Small intestine (tissue), 7 donors: ENCODE data around the gene ATF7. TPM values are rescaled to one million over a fixed set of nuclear protein-coding genes. Genes with fewer than 3 reads are reported as not detected.
A peak's percentile ranks its signal among the peaks of the same experiment; 100 is the strongest.
"Not testable (repeated sequence)": the region's sequence is repeated elsewhere in the genome, so short reads cannot be mapped to it uniquely, and the experiment has no call there.

Source experiments
- DNase-seq, 2 donors: peaks; one replicate each; pipeline versions ENCODE4 v3.0.0 to v3.0.0-alpha.2; 2013
- FAIRE-seq: peaks from 2 replicates; lab custom pipeline; 2012; peaks lifted over from hg19 to GRCh38; lab: Jason Lieb, UNC
- H3K27ac ChIP-seq, 3 donors: one replicate each; pipeline ENCODE4 v1.5.1; 2013; ENCODE audit warnings: low read length in 2 of 3, mild to moderate bottlenecking in 2 of 3, control low read depth in 1 of 3, inconsistent platforms in 1 of 3, low read depth in 1 of 3, moderate library complexity in 1 of 3
- H3K27me3 ChIP-seq, 3 donors: one replicate each; pipeline ENCODE4 v1.6.1; 2013; ENCODE audit warnings: low read length in 3 of 3, inconsistent platforms in 1 of 3; ENCODE audit not compliant: control insufficient read depth in 3 of 3, insufficient read depth in 3 of 3
- H3K36me3 ChIP-seq, 3 donors: one replicate each; pipeline ENCODE4 v1.6.1; 2013; ENCODE audit warnings: low read length in 3 of 3, inconsistent platforms in 1 of 3, low read depth in 1 of 3, mild to moderate bottlenecking in 1 of 3, moderate library complexity in 1 of 3; ENCODE audit not compliant: control insufficient read depth in 3 of 3, insufficient read depth in 2 of 3
- H3K4me1 ChIP-seq, 3 donors: one replicate each; pipeline ENCODE4 v1.6.1; 2013; ENCODE audit warnings: low read length in 2 of 3, inconsistent platforms in 1 of 3, low read depth in 1 of 3, mild to moderate bottlenecking in 1 of 3, moderate library complexity in 1 of 3; ENCODE audit not compliant: control insufficient read depth in 3 of 3, insufficient read depth in 2 of 3
- H3K4me3 ChIP-seq, 3 donors: one replicate each; pipeline ENCODE4 v1.5.1; 2013; ENCODE audit warnings: low read length in 3 of 3, control low read depth in 1 of 3, inconsistent platforms in 1 of 3, low read depth in 1 of 3, mild to moderate bottlenecking in 1 of 3, moderate library complexity in 1 of 3
- H3K9me3 ChIP-seq, 2 donors: one replicate each; pipeline ENCODE4 v1.6.1; 2013; ENCODE audit warnings: low read depth in 1 of 2, low read length in 1 of 2; ENCODE audit not compliant: control insufficient read depth in 2 of 2, insufficient read depth in 1 of 2
- WGBS, 3 donors: extraction: QIAGEN DNeasy Blood & Tissue Kit; methylation state at CpG; one replicate each; pipeline ENCODE4 v1.1.7; 2013; 5-methylcytosine and 5-hydroxymethylcytosine counted together
- polyA plus RNA-seq, 4 donors: library from polyadenylated mRNA; stranded (reverse) in 3 of 4; unstranded in 1 of 4; fragments of 200-250 nt in 3 of 4; fragments of 120-200 nt in 1 of 4; gene quantifications; one replicate each; pipeline versions ENCODE4 v1.2.1 to v1.2.3, GENCODE V29; 2013
- donor health status: healthy with polysubstance abuse.
- donor health status: control.
- donor health status: control.
- donor health status: Bipolar disorder and iron deficiency.
- donor health status: healthy.

Gene ATF7
- polyA plus RNA-seq, 4 donors: 8.6 to 32.9 (median 14.5) TPM

DNA sequence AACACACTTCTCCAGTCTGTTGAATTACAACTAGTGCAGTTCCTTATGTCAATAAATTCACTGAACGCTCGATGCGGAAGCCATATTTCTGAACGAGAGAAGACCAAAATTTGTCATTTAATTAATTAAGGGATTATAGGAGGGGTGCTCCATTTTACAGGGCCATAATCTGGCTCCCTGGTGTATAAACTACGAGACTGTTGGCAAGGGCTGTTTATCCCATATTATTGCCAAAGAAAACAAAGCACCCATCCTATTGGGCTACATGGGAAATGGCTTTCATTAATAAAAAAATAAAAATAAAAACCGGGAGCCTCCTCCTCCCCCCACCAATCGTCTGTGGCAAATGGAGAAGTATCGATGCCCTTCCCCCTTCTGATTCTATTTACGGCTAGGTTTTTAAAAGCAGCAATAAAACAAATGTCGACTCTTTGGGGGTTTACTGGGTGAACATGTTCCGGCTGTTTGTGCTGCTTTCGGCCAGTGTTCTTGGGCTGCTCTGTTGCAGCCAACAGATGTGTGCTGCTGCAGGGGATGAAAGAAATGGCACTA lies 24.8 kb downstream of the ATF7 start:
- H3K9me3 ChIP-seq: no peaks in the 10 kb centered on the region
- H3K36me3 ChIP-seq: peaks cover 0 to 11% (median 5%) of the 10 kb centered on the region in 3 donors
- no peak overlapping the region for H3K27ac ChIP-seq
- FAIRE-seq (no peak), DNase-seq (no peak)
- H3K4me1 ChIP-seq: peaks cover 0 to 5% (median 0%) of the 10 kb centered on the region in 3 donors
- 57 to 84% (median 74%) methylated on average over 12 of the region's 12 CpGs for WGBS, 3 donors
- no peak overlapping the region for H3K4me3 ChIP-seq
- H3K27me3 ChIP-seq: no peaks in the 10 kb centered on the region

GRCh38 chr12:53600490-53601295 lies 25.5 kb downstream of the ATF7 start:
- Histone ChIP-seq H3K27ac (no peak overlapping the region), H3K4me3 (no peak overlapping the region), H3K27me3 (no peaks in the 10 kb centered on the region), H3K4me1 (peaks cover 0 to 7% (median 0%) of the 10 kb centered on the region in 3 donors), H3K36me3 (peaks cover 0 to 11% (median 5%) of the 10 kb centered on the region in 3 donors), H3K9me3 (no peaks in the 10 kb centered on the region)
- DNase-seq (no peak), FAIRE-seq (no peak)
- 87 to 93% (median 92%) methylated on average over 13 of the region's 13 CpGs for WGBS, 3 donors

DNA sequence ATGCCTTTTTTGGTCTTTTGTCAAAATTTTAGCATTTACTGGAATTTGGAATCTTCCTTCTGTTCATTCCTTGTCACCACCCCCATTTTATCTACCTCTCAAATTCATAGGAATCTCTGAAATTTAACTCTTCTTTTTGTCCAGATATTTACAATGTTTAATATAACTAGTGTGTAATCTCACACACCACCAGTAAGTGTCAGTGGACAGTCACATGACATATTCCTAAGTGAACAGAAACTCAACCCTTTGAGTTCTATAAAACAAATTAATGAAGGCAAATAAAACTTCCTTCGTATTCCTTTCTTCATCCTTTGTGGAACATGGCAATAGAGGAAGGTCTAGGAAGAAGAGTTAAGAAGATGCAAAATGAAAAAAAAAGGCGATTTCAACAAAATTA lies 26.6 kb downstream of the ATF7 start:
- no peaks in the 10 kb centered on the region for H3K27me3 ChIP-seq
- H3K4me1 ChIP-seq: peaks cover 0 to 10% (median 0%) of the 10 kb centered on the region in 3 donors
- DNase-seq: no peak
- 83 to 86% (median 84%) methylated on average over 2 of the region's 2 CpGs for WGBS, 3 donors
- no peaks in the 10 kb centered on the region for H3K9me3 ChIP-seq
- H3K4me3 ChIP-seq: no peak overlapping the region
- peaks cover 0 to 11% (median 5%) of the 10 kb centered on the region in 3 donors for H3K36me3 ChIP-seq
- no peak overlapping the region for H3K27ac ChIP-seq
- no peak for FAIRE-seq

GRCh38 chr12:53598971-53599370 lies 27.2 kb downstream of the ATF7 start:
- H3K4me3 ChIP-seq, FAIRE-seq, H3K9me3 ChIP-seq, H3K27ac ChIP-seq, DNase-seq, H3K27me3 ChIP-seq: not testable (repeated sequence)
- H3K36me3 ChIP-seq: peaks cover 0 to 11% (median 5%) of the 10 kb centered on the region in 3 donors
- 93 to 100% (median 99%) methylated on average over 2 of the region's 2 CpGs for WGBS, 3 donors
- peaks cover 0 to 10% (median 0%) of the 10 kb centered on the region in 3 donors for H3K4me1 ChIP-seq

DNA sequence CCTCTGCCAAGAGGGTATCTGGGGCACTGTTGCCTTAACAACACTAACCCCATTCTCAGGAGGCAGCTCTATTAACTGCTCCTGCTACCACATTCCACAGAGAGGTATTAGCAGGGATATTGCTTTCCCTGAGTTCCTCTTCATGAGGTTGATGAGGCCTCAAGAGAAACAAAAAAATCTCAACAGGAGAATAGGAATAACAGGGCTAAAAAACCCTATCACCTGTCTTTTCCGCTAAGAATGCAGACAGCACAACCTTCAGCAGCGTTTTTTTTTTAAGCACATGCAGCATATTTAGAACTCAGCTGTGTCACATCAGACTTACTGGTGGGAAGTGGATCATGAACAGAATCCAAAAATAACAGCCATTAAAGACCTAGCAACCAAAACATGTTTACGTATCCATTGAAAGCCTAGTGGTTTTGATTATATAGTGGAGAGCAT lies 29.2 kb downstream of the ATF7 start:
- peak in 1 of 2 donors; percentile 19 for DNase-seq
- 55 to 83% (median 72%) methylated on average over 3 of the region's 3 CpGs for WGBS, 3 donors
- Histone ChIP-seq H3K27me3 (no peaks in the 10 kb centered on the region), H3K9me3 (no peaks in the 10 kb centered on the region), H3K36me3 (peaks cover 0 to 14% (median 5%) of the 10 kb centered on the region in 3 donors), H3K4me1 (peaks cover 0 to 5% (median 1%) of the 10 kb centered on the region in 3 donors), H3K4me3 (no peak overlapping the region), H3K27ac (no peak overlapping the region)
- no peak for FAIRE-seq

- peak in 1 of 2 donors; percentile 46 for DNase-seq
- H3K4me1 ChIP-seq: peaks cover 3 to 10% (median 5%) of the 10 kb centered on the region in 3 donors
- H3K27me3 ChIP-seq: no peaks in the 10 kb centered on the region
- H3K9me3 ChIP-seq: no peaks in the 10 kb centered on the region
- FAIRE-seq: no peak
- no peak overlapping the region for H3K4me3 ChIP-seq
- 85 to 90% (median 87%) methylated on average over 5 of the region's 5 CpGs for WGBS, 3 donors
- H3K36me3 ChIP-seq: peaks cover 0 to 6% (median 5%) of the 10 kb centered on the region in 3 donors
- no peak overlapping the region for H3K27ac ChIP-seq
Measured at GRCh38 chr12:53594897-53595615, 31.1 kb downstream of the ATF7 start.

GRCh38 chr12:53593707-53594106 lies 32.5 kb downstream of the ATF7 start:
- H3K4me1 ChIP-seq: peaks cover 3 to 14% (median 5%) of the 10 kb centered on the region in 3 donors
- no peak overlapping the region for H3K4me3 ChIP-seq
- H3K27ac ChIP-seq: no peak overlapping the region
- WGBS, 3 donors: 85 to 92% (median 88%) methylated on average over 6 of the region's 6 CpGs
- no peaks in the 10 kb centered on the region for H3K9me3 ChIP-seq
- FAIRE-seq (no peak), DNase-seq (no peak)
- H3K36me3 ChIP-seq: peaks cover 0 to 5% (median 2%) of the 10 kb centered on the region in 3 donors
- H3K27me3 ChIP-seq: no peaks in the 10 kb centered on the region

DNA sequence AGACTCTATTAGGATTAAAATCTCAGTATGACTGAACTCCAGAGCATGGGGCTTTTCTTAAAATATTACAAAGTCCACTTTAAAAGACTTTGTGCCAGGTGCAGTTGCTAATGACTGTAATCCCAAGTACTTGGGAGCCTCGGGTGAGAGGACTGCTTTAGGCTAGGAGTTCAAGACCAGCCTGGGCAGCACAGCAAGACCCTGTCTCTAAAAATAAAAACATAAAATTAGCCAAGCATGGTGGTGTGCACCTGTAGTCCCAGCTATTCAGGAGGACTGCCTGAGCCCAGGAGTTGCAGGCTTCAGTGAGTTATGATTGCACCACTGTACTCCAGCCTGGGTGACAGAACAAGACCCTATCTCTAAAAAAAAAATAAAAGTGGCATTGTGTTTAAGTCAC lies 33.2 kb downstream of the ATF7 start:
- DNase-seq (no peak), FAIRE-seq (no peak)
- H3K9me3 ChIP-seq: no peaks in the 10 kb centered on the region
- H3K27me3 ChIP-seq: no peaks in the 10 kb centered on the region
- peaks cover 0 to 2% (median 2%) of the 10 kb centered on the region in 3 donors for H3K36me3 ChIP-seq
- WGBS, 3 donors: 19 to 53% (median 27%) methylated on average over 1 of the region's 1 CpG
- peaks cover 3 to 14% (median 5%) of the 10 kb centered on the region in 3 donors for H3K4me1 ChIP-seq
- H3K4me3 ChIP-seq: no peak overlapping the region
- no peak overlapping the region for H3K27ac ChIP-seq
